ENCODE data around the gene TGOLN2. TPM values are rescaled to one million over a fixed set of nuclear protein-coding genes. Genes with fewer than 3 reads are reported as not detected.
"Not testable (repeated sequence)": the region's sequence is repeated elsewhere in the genome, so short reads cannot be mapped to it uniquely, and the experiment has no call there.

The TGOLN2 gene
- polyA plus RNA-seq, 1 donor: 54.4 TPM

- DNase-seq (ENCODE audit: low read depth): no peak
Observed at GRCh38 chr2:85340034-85340892, 12.5 kb upstream of the TGOLN2 start.

GRCh38 chr2:85334928-85335327 is 7.1 kb upstream of the TGOLN2 start:
- DNase-seq (ENCODE audit: low read depth): no peak

- not testable (repeated sequence) for DNase-seq (ENCODE audit: low read depth)
Observed at GRCh38 chr2:85333877-85334276, 6.1 kb upstream of the TGOLN2 start.

- no peak for DNase-seq (ENCODE audit: low read depth)
Observed at GRCh38 chr2:85330839-85331636, 3.2 kb upstream of the TGOLN2 start.

GRCh38 chr2:85329701-85330100 is 1.9 kb upstream of the TGOLN2 start:
- not testable (repeated sequence) for DNase-seq (ENCODE audit: low read depth)

- no peak for DNase-seq (ENCODE audit: low read depth)
Observed at GRCh38 chr2:85329181-85329651, 1.4 kb upstream of the TGOLN2 start.

GRCh38 chr2:85327160-85327821 is 498 bp downstream of the TGOLN2 start:
- no peak for DNase-seq (ENCODE audit: low read depth)

- no peak for DNase-seq (ENCODE audit: low read depth)
Observed at GRCh38 chr2:85326406-85327159, 1.2 kb downstream of the TGOLN2 start.

- no peak for DNase-seq (ENCODE audit: low read depth)
Observed at GRCh38 chr2:85325466-85325811, 2.4 kb downstream of the TGOLN2 start.

- DNase-seq (ENCODE audit: low read depth): no peak
Observed at GRCh38 chr2:85324639-85325465, 2.9 kb downstream of the TGOLN2 start.

- DNase-seq (ENCODE audit: low read depth): not testable (repeated sequence)
Observed at GRCh38 chr2:85323988-85324367, 3.8 kb downstream of the TGOLN2 start.

- no peak for DNase-seq (ENCODE audit: low read depth)
Observed at GRCh38 chr2:85323351-85323987, 4.3 kb downstream of the TGOLN2 start.

- no peak for DNase-seq (ENCODE audit: low read depth)
Observed at GRCh38 chr2:85319796-85320195, 8.0 kb downstream of the TGOLN2 start.

- DNase-seq (ENCODE audit: low read depth): no peak
Observed at GRCh38 chr2:85318222-85319074, 9.3 kb downstream of the TGOLN2 start.

GRCh38 chr2:85315921-85316320 is 11.9 kb downstream of the TGOLN2 start:
- not testable (repeated sequence) for DNase-seq (ENCODE audit: low read depth)

GRCh38 chr2:85314884-85315242 is 12.9 kb downstream of the TGOLN2 start:
- no peak for DNase-seq (ENCODE audit: low read depth)

- DNase-seq (ENCODE audit: low read depth): no peak
Observed at GRCh38 chr2:85312404-85312803, 15.4 kb downstream of the TGOLN2 start.

- DNase-seq (ENCODE audit: low read depth): no peak
Observed at GRCh38 chr2:85310330-85310729, 17.5 kb downstream of the TGOLN2 start.

- DNase-seq (ENCODE audit: low read depth): no peak
Observed at GRCh38 chr2:85309699-85310321, 18.0 kb downstream of the TGOLN2 start.
